ENCODE data around the gene CELSR1.

Gene CELSR1

GRCh38 chr22:46537225-46537945, at the start of gene CELSR1:
CELSR1 (minus strand) TSS chr22:46537620; CDS start chr22:46537170, 450 bp downstream.
- peak; percentile 40 for DNase-seq
- peaks cover 68% of the 10 kb centered on the region for H3K27me3 Mint-ChIP-seq
- no peaks in the 10 kb centered on the region for H3K9me3 Mint-ChIP-seq
- H3K4me3 Mint-ChIP-seq, result peak within 1 kb of the TSS; percentile 44
- no peak within 1 kb of the TSS for H3K27ac Mint-ChIP-seq
- H3K36me3 Mint-ChIP-seq (ENCODE audit: low read depth), result no peaks in the 10 kb centered on the region
- H3K4me1 Mint-ChIP-seq (ENCODE audit: low read depth), result peaks cover 10% of the 10 kb centered on the region

- no peaks in the 10 kb centered on the region for H3K27me3 Mint-ChIP-seq
- peak overlapping the region; percentile 41 for H3K4me3 Mint-ChIP-seq
- peaks cover 21% of the 10 kb centered on the region for H3K4me1 Mint-ChIP-seq (ENCODE audit: low read depth)
- peak overlapping the region; percentile 47 for H3K27ac Mint-ChIP-seq
- H3K9me3 Mint-ChIP-seq, result no peaks in the 10 kb centered on the region
- H3K36me3 Mint-ChIP-seq (ENCODE audit: low read depth), result no peaks in the 10 kb centered on the region
- DNase-seq, result no peak
Measured at GRCh38 chr22:46587061-46587460, 49.6 kb upstream of the CELSR1 start.

GRCh38 chr22:46586531-46587011, 49.2 kb upstream of the CELSR1 start:
- no peak overlapping the region for H3K27ac Mint-ChIP-seq
- no peak for DNase-seq
- peaks cover 19% of the 10 kb centered on the region for H3K4me1 Mint-ChIP-seq (ENCODE audit: low read depth)
- no peaks in the 10 kb centered on the region for H3K36me3 Mint-ChIP-seq (ENCODE audit: low read depth)
- H3K4me3 Mint-ChIP-seq, result no peak overlapping the region
- H3K27me3 Mint-ChIP-seq, result no peaks in the 10 kb centered on the region
- H3K9me3 Mint-ChIP-seq, result no peaks in the 10 kb centered on the region

- peaks cover 24% of the 10 kb centered on the region for H3K4me1 Mint-ChIP-seq (ENCODE audit: low read depth)
- no peaks in the 10 kb centered on the region for H3K27me3 Mint-ChIP-seq
- H3K9me3 Mint-ChIP-seq, result no peaks in the 10 kb centered on the region
- no peak for DNase-seq
- H3K36me3 Mint-ChIP-seq (ENCODE audit: low read depth), result no peaks in the 10 kb centered on the region
- H3K27ac Mint-ChIP-seq, result no peak overlapping the region
- H3K4me3 Mint-ChIP-seq, result no peak overlapping the region
Measured at GRCh38 chr22:46586123-46586519, 48.7 kb upstream of the CELSR1 start.

GRCh38 chr22:46585340-46586122, 48.1 kb upstream of the CELSR1 start:
- Mint-ChIP-seq H3K4me3 (no peak overlapping the region), H3K36me3 (ENCODE audit: low read depth) (no peaks in the 10 kb centered on the region), H3K27me3 (no peaks in the 10 kb centered on the region), H3K9me3 (no peaks in the 10 kb centered on the region), H3K4me1 (ENCODE audit: low read depth) (peaks cover 24% of the 10 kb centered on the region), H3K27ac (no peak overlapping the region)
- no peak for DNase-seq

- no peak overlapping the region for H3K4me3 Mint-ChIP-seq
- H3K9me3 Mint-ChIP-seq, result no peaks in the 10 kb centered on the region
- H3K27ac Mint-ChIP-seq, result no peak overlapping the region
- peaks cover 34% of the 10 kb centered on the region for H3K4me1 Mint-ChIP-seq (ENCODE audit: low read depth)
- H3K36me3 Mint-ChIP-seq (ENCODE audit: low read depth), result no peaks in the 10 kb centered on the region
- DNase-seq, result no peak
- H3K27me3 Mint-ChIP-seq, result no peaks in the 10 kb centered on the region
Measured at GRCh38 chr22:46584081-46584921, 46.9 kb upstream of the CELSR1 start.

GRCh38 chr22:46583571-46583970, 46.2 kb upstream of the CELSR1 start:
- Mint-ChIP-seq H3K36me3 (ENCODE audit: low read depth) (no peaks in the 10 kb centered on the region), H3K27me3 (no peaks in the 10 kb centered on the region), H3K27ac (no peak overlapping the region), H3K9me3 (no peaks in the 10 kb centered on the region), H3K4me3 (no peak overlapping the region), H3K4me1 (ENCODE audit: low read depth) (peaks cover 41% of the 10 kb centered on the region)
- DNase-seq, result no peak

GRCh38 chr22:46582281-46582933, 45.0 kb upstream of the CELSR1 start:
- DNase-seq, result no peak
- H3K4me3 Mint-ChIP-seq, result no peak overlapping the region
- H3K4me1 Mint-ChIP-seq (ENCODE audit: low read depth), result peaks cover 41% of the 10 kb centered on the region
- H3K27me3 Mint-ChIP-seq, result no peaks in the 10 kb centered on the region
- no peak overlapping the region for H3K27ac Mint-ChIP-seq
- H3K36me3 Mint-ChIP-seq (ENCODE audit: low read depth), result no peaks in the 10 kb centered on the region
- H3K9me3 Mint-ChIP-seq, result no peaks in the 10 kb centered on the region

GRCh38 chr22:46581538-46582244, 44.3 kb upstream of the CELSR1 start:
- no peaks in the 10 kb centered on the region for H3K9me3 Mint-ChIP-seq
- no peaks in the 10 kb centered on the region for H3K36me3 Mint-ChIP-seq (ENCODE audit: low read depth)
- no peak overlapping the region for H3K4me3 Mint-ChIP-seq
- no peaks in the 10 kb centered on the region for H3K27me3 Mint-ChIP-seq
- no peak overlapping the region for H3K27ac Mint-ChIP-seq
- DNase-seq, result no peak
- peaks cover 34% of the 10 kb centered on the region for H3K4me1 Mint-ChIP-seq (ENCODE audit: low read depth)

- Mint-ChIP-seq H3K4me1 (ENCODE audit: low read depth) (peaks cover 34% of the 10 kb centered on the region), H3K4me3 (no peak overlapping the region)
Measured at GRCh38 chr22:46580940-46581537, 43.6 kb upstream of the CELSR1 start.

GRCh38 chr22:46579751-46580449, 42.5 kb upstream of the CELSR1 start:
- no peaks in the 10 kb centered on the region for H3K36me3 Mint-ChIP-seq (ENCODE audit: low read depth)
- no peaks in the 10 kb centered on the region for H3K27me3 Mint-ChIP-seq
- no peak overlapping the region for H3K27ac Mint-ChIP-seq
- no peak for DNase-seq
- H3K4me3 Mint-ChIP-seq, result no peak overlapping the region
- no peaks in the 10 kb centered on the region for H3K9me3 Mint-ChIP-seq
- H3K4me1 Mint-ChIP-seq (ENCODE audit: low read depth), result peaks cover 36% of the 10 kb centered on the region

More at GRCh38 chr22:46580940-46581537, 43.6 kb upstream of the CELSR1 start:
- no peaks in the 10 kb centered on the region for H3K9me3 Mint-ChIP-seq
- no peak overlapping the region for H3K27ac Mint-ChIP-seq
- no peak for DNase-seq
- H3K27me3 Mint-ChIP-seq, result no peaks in the 10 kb centered on the region
- H3K36me3 Mint-ChIP-seq (ENCODE audit: low read depth), result no peaks in the 10 kb centered on the region

- Mint-ChIP-seq H3K9me3 (no peaks in the 10 kb centered on the region), H3K4me1 (ENCODE audit: low read depth) (peaks cover 36% of the 10 kb centered on the region), H3K4me3 (peak overlapping the region; percentile 90), H3K27me3 (no peaks in the 10 kb centered on the region), H3K27ac (peak overlapping the region; percentile 81), H3K36me3 (ENCODE audit: low read depth) (no peaks in the 10 kb centered on the region)
- DNase-seq, result no peak
Measured at GRCh38 chr22:46578824-46579561, 41.6 kb upstream of the CELSR1 start.
